Nephron progenitor cell (in vitro differentiated cells): ENCODE data around the gene GRHPR.

ENCODE experiments used
- DNase-seq: peaks from one replicate; pipeline ENCODE4 v3.0.0; 2021
- H3K27ac Mint-ChIP-seq: 2 replicates; pipeline ENCODE4 v1.8.0; 2021; ENCODE audit warnings: mild to moderate bottlenecking, moderate library complexity, mixed read lengths
- H3K27me3 Mint-ChIP-seq: 2 replicates; pipeline ENCODE4 v1.8.0; 2021; ENCODE audit warnings: mild to moderate bottlenecking, low read depth, mixed read lengths; ENCODE audit not compliant: poor library complexity
- H3K36me3 Mint-ChIP-seq: 2 replicates; pipeline ENCODE4 v1.8.0; 2021; ENCODE audit warnings: low read depth, mixed read lengths
- H3K4me1 Mint-ChIP-seq: 2 replicates; pipeline ENCODE4 v1.8.0; 2021; ENCODE audit warnings: mixed read lengths
- H3K4me3 Mint-ChIP-seq: 2 replicates; pipeline ENCODE4 v1.8.0; 2021; ENCODE audit warnings: mild to moderate bottlenecking, moderate library complexity, mixed read lengths
- H3K9me3 Mint-ChIP-seq: 2 replicates; pipeline ENCODE4 v1.8.0; 2021; ENCODE audit warnings: mild to moderate bottlenecking, moderate library complexity, mixed read lengths
- TF ChIP-seq, protein P1 (sequence below): fragments of 200-600 bp; sonication (generic); IDR thresholded peaks from 2 replicates; pipeline ENCODE4 v1.5.0; 2021; ENCODE audit warnings: antibody characterized with exemption

The GRHPR gene

DNA sequence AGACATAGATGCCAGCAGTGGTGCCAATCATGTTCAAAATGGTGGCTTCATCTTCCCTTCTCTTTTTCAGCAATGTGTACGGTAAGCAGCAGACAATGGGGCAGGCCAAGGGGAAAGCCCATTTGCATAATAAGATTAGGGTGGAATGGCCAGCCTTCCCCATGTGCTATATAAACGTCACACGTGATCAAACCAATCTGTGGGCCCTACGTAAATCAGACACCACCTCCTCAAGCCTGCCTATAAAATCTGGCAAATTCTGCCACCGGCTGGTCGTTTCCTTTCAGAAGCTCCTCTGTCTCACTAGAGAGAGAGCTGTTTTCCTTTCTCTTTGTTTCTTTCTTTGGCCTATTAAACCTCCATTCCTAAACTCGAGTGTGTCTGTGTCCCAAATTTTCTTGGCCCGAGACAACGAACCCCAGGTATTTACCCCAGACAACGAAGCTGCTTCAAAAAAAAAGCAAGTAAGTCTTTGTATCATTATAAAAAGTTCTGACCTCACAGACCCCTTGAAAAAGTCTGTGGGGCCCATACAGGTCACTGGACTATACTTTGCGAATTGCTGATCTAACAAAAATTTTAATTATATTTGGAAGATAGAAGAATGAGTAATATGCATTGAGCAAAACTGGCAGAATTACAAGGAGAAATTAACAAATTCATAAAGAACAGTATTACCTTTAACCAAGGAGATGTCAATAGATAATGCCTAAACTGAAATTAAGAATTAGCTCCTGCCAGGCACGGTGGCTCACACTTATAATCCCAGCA, 27.6 kb downstream of the GRHPR start:
- TF ChIP-seq, protein P1, sequence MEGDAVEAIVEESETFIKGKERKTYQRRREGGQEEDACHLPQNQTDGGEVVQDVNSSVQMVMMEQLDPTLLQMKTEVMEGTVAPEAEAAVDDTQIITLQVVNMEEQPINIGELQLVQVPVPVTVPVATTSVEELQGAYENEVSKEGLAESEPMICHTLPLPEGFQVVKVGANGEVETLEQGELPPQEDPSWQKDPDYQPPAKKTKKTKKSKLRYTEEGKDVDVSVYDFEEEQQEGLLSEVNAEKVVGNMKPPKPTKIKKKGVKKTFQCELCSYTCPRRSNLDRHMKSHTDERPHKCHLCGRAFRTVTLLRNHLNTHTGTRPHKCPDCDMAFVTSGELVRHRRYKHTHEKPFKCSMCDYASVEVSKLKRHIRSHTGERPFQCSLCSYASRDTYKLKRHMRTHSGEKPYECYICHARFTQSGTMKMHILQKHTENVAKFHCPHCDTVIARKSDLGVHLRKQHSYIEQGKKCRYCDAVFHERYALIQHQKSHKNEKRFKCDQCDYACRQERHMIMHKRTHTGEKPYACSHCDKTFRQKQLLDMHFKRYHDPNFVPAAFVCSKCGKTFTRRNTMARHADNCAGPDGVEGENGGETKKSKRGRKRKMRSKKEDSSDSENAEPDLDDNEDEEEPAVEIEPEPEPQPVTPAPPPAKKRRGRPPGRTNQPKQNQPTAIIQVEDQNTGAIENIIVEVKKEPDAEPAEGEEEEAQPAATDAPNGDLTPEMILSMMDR: no peak
- H3K4me1 Mint-ChIP-seq: peaks cover 7% of the 10 kb centered on the region
- DNase-seq: no peak

DNA sequence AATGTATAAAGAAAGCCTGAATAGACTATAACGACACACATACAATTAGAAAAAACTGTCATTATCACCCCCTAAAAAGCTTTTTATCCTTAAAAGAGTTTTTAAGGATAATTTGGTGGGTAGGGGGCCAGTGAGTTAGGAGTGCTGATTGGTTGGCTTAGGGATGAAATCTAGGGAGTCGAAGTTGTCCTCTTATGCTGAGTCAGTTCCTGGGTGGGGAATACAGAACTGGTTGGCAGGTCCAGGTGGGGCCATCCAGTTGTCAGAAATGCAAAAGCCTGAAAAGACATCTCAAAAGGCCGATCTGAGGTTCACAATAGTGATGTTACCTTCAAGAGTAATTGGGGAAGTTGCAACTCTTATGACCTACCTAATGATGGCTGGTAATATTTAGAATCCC, 29.1 kb downstream of the GRHPR start:
- TF ChIP-seq, protein P1: no peak
- H3K9me3 Mint-ChIP-seq: peaks cover 19% of the 10 kb centered on the region
- DNase-seq: no peak
- peaks cover 63% of the 10 kb centered on the region for H3K36me3 Mint-ChIP-seq
- peaks cover 3% of the 10 kb centered on the region for H3K27me3 Mint-ChIP-seq
- peaks cover 7% of the 10 kb centered on the region for H3K4me1 Mint-ChIP-seq
- peak overlapping the region; percentile 36 for H3K27ac Mint-ChIP-seq
- H3K4me3 Mint-ChIP-seq: no peak overlapping the region

More for the DNA sequence above, 27.6 kb downstream of the GRHPR start:
- Mint-ChIP-seq H3K4me3 (no peak overlapping the region), H3K27me3 (peaks cover 3% of the 10 kb centered on the region), H3K36me3 (peaks cover 50% of the 10 kb centered on the region), H3K9me3 (peaks cover 5% of the 10 kb centered on the region), H3K27ac (peak overlapping the region; percentile 92)

DNA sequence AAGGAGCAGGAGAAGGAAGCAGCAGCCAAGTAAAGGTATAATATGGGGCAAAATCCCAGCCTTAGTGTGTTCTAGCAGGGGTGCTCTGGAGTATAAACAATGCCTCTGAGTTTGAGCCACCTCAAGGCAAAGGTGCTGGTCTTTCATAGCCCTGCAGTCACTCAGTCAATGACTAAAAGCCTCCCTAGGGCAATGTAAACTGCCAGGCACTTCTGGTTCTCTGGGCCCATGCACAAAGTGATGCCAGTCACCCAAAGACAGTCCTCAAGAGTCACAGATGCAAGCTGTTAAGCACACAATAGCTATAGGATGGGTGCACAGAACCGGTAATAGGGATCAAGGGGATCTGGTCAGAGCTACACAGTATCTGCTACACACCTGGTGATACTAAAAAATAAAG, 30.1 kb downstream of the GRHPR start:
- Mint-ChIP-seq H3K27ac (no peak overlapping the region), H3K4me3 (no peak overlapping the region), H3K9me3 (peaks cover 26% of the 10 kb centered on the region), H3K36me3 (peaks cover 67% of the 10 kb centered on the region), H3K27me3 (peaks cover 3% of the 10 kb centered on the region), H3K4me1 (peaks cover 7% of the 10 kb centered on the region)
- no peak for DNase-seq
- TF ChIP-seq, protein P1: no peak

DNA sequence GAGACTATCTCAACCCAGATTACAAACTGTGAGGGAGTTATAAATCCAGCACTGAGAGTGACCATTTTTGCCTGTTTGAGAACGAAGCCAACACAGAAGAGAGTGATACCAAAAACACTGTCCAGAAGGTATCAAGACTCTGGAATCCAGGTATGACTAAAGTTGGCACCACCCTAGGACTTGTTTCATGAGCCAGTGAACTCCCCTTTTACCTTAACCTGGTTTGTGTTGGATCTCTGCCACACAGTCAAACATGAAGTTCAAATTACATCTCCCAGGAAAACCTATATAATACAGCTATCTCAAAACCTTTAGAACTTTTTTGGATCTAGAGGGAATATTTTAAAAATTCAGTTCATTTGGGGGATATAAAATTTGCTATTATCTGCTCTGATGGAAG, 31.3 kb downstream of the GRHPR start:
- peaks cover 29% of the 10 kb centered on the region for H3K9me3 Mint-ChIP-seq
- peaks cover 3% of the 10 kb centered on the region for H3K27me3 Mint-ChIP-seq
- H3K36me3 Mint-ChIP-seq: peaks cover 73% of the 10 kb centered on the region
- DNase-seq: no peak
- H3K27ac Mint-ChIP-seq: no peak overlapping the region
- no peak overlapping the region for H3K4me3 Mint-ChIP-seq
- H3K4me1 Mint-ChIP-seq: peaks cover 7% of the 10 kb centered on the region
- TF ChIP-seq, protein P1: no peak

DNA sequence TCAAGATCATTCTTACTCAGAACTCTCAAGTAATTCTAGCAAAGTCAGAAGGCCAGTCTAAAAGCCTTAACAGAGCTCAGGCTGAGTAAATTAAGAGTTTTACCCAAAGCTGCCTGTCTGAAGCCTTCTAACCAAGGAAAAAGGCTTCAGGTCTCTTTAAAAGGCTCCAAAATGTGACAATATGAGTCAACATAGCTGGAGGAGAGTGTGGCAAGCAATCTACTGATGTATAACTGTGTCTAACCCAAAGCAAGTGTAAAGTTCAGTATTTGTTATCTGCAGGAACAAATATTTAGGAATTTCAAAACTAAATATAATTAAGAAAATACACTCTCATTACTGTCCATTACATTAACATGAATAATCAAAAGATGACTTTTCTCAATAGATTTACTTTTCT, 31.7 kb downstream of the GRHPR start:
- no peak overlapping the region for H3K4me3 Mint-ChIP-seq
- TF ChIP-seq, protein P1: no peak
- peaks cover 3% of the 10 kb centered on the region for H3K27me3 Mint-ChIP-seq
- no peak for DNase-seq
- H3K27ac Mint-ChIP-seq: no peak overlapping the region
- H3K36me3 Mint-ChIP-seq: peaks cover 77% of the 10 kb centered on the region
- peaks cover 7% of the 10 kb centered on the region for H3K4me1 Mint-ChIP-seq
- H3K9me3 Mint-ChIP-seq: peaks cover 29% of the 10 kb centered on the region
